Keratinocyte (primary cell): ENCODE results near the gene PHRF1. TPM values are rescaled to one million over a fixed set of nuclear protein-coding genes. Genes with fewer than 3 reads are reported as not detected.

ENCODE experiments used
- DNase-seq: peaks from one replicate; pipeline ENCODE4 v3.0.0-alpha.2; 2011; ENCODE audit warnings: low read depth, missing footprints, low spot score
- FAIRE-seq: peaks from 2 replicates; lab custom pipeline; 2011; peaks lifted over from hg19 to GRCh38; lab: Jason Lieb, UNC
- H2AFZ ChIP-seq: 2 replicates; pipeline ENCODE4 v1.6.0; 2012; ENCODE audit warnings: low read length, control low read depth, inconsistent platforms; ENCODE audit not compliant: control insufficient read depth
- H3K27ac ChIP-seq: 2 replicates; pipeline ENCODE4 v1.5.1; 2011; ENCODE audit warnings: low read length; ENCODE audit not compliant: control insufficient read depth, insufficient read depth
- H3K27me3 ChIP-seq: 3 replicates; pipeline ENCODE4 v1.6.0; 2011; ENCODE audit warnings: low read length; ENCODE audit not compliant: control insufficient read depth, insufficient read depth; ENCODE audit errors: extremely low read depth
- H3K36me3 ChIP-seq, 2 experiments: 2 replicates in 1 of 2; 3 replicates in 1 of 2; pipeline ENCODE4 v1.5.1; 2011; ENCODE audit warnings: low read length in 2 of 2, mild to moderate bottlenecking in 1 of 2; ENCODE audit not compliant: control insufficient read depth in 2 of 2, insufficient read depth in 2 of 2; ENCODE audit errors: extremely low read depth in 1 of 2
- H3K4me1 ChIP-seq: 3 replicates; pipeline ENCODE4 v1.5.1; 2011; ENCODE audit warnings: low read length; ENCODE audit not compliant: control insufficient read depth, insufficient read depth; ENCODE audit errors: extremely low read depth
- H3K4me2 ChIP-seq: 3 replicates; pipeline ENCODE4 v1.6.0; 2011; ENCODE audit warnings: low read depth, low read length; ENCODE audit not compliant: control insufficient read depth, insufficient read depth; ENCODE audit errors: extremely low read depth
- H3K4me3 ChIP-seq, 3 experiments: fragments of 200-600 bp in 1 of 3; sonication (generic) in 1 of 3; 2 replicates in 2 of 3; 3 replicates in 1 of 3; pipeline ENCODE4 v1.5.1; 2011 to 2016; ENCODE audit warnings: low read length in 3 of 3, mild to moderate bottlenecking in 3 of 3, control low read depth in 2 of 3, inconsistent platforms in 1 of 3, low read depth in 1 of 3, mixed read lengths in 1 of 3, mixed run types in 1 of 3, moderate library complexity in 1 of 3; ENCODE audit not compliant: control insufficient read depth in 2 of 3, insufficient read depth in 2 of 3; ENCODE audit errors: extremely low read depth in 1 of 3
- H3K79me2 ChIP-seq: 2 replicates; pipeline ENCODE4 v1.6.0; 2012; ENCODE audit warnings: low read length; ENCODE audit not compliant: control insufficient read depth, insufficient read depth
- H3K9ac ChIP-seq: 3 replicates; pipeline ENCODE4 v1.6.0; 2011; ENCODE audit warnings: low read length; ENCODE audit not compliant: control insufficient read depth, insufficient read depth; ENCODE audit errors: extremely low read depth
- H3K9me1 ChIP-seq: 3 replicates; pipeline ENCODE4 v1.6.0; 2011; ENCODE audit warnings: low read length; ENCODE audit not compliant: control insufficient read depth, insufficient read depth; ENCODE audit errors: extremely low read depth
- H3K9me3 ChIP-seq: 2 replicates; pipeline ENCODE4 v1.5.1; 2012; ENCODE audit warnings: low read depth, low read length; ENCODE audit not compliant: control insufficient read depth
- H4K20me1 ChIP-seq: 3 replicates; pipeline ENCODE4 v1.6.0; 2011; ENCODE audit warnings: low read length; ENCODE audit not compliant: control insufficient read depth, insufficient read depth; ENCODE audit errors: extremely low read depth
- EZH2 ChIP-seq: IDR thresholded peaks from one replicate; pipeline ENCODE4 v1.6.1; 2012; ENCODE audit warnings: inconsistent platforms, mild to moderate bottlenecking, low read length, moderate library complexity
- dilution Hi-C: fragments of 300-500 bp; cut with MboI; formaldehyde crosslinking; loops from one replicate; pipeline ENCODE4 v1.7.0; 2020; ENCODE audit warnings: low sequenced_read_pairs; ENCODE audit not compliant: extremely low pct_ligation_motif_present
- polyA plus RNA-seq, 5 experiments: library from polyadenylated mRNA; depleted of rRNA in 3 of 5; stranded (reverse) in 3 of 5; stranded (forward) in 1 of 5; unstranded in 1 of 5; fragments of >200 nt; gene quantifications; 1 replicate in 1 of 5; 2 replicates in 3 of 5; 3 replicates in 1 of 5; pipeline versions ENCODE4 v1.2.1 to v1.2.3, GENCODE V29; 2011 to 2012; ENCODE audit warnings: missing spikeins in 2 of 5, low read depth in 1 of 5, low replicate concordance in 1 of 5
- TF ChIP-seq, protein P1 (sequence below), 3 experiments: IDR thresholded peaks in 1 of 3; conservative IDR thresholded peaks in 1 of 3; optimal IDR thresholded peaks in 1 of 3; 2 replicates in 2 of 3; 3 replicates in 1 of 3; pipeline versions ENCODE3 to v1.5.1; 2011; ENCODE audit warnings: low read length in 3 of 3, mild to moderate bottlenecking in 3 of 3, moderate library complexity in 2 of 3, control low read depth in 1 of 3, inconsistent platforms in 1 of 3; ENCODE audit not compliant: insufficient read depth in 2 of 3; ENCODE audit errors: extremely low read depth in 1 of 3

The PHRF1 gene
- polyA plus RNA-seq, 1 donor (not counting 4 experiments of a cell fraction or from before 2014, with no cell fraction given) = 10.7 TPM

DNA sequence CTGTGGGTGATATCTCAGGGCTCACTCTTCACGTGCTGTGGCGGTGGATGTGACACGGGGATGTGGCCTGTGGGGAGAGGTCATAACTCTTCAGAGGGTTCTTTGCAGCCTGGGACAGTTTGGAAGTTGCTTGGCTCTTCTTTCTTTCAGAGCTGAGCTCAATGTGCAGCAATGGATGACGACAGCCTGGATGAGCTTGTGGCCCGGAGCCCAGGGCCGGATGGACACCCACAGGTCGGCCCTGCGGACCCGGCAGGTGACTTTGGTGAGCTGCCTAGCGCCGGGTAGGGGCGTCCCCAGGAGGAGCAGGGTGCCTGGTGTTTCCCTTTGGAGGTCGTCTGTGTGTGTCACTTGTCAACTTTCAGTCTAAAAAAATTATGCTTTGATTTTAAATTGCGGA, 5.1 kb downstream of the PHRF1 start:
- H3K4me1 ChIP-seq = peaks cover 22% of the 10 kb centered on the region
- no peak overlapping the region for H2AFZ ChIP-seq
- no peaks in the 10 kb centered on the region for H3K9me3 ChIP-seq
- no peaks in the 10 kb centered on the region for H3K27me3 ChIP-seq
- TF ChIP-seq EZH2 = no peak
- TF ChIP-seq, protein P1, sequence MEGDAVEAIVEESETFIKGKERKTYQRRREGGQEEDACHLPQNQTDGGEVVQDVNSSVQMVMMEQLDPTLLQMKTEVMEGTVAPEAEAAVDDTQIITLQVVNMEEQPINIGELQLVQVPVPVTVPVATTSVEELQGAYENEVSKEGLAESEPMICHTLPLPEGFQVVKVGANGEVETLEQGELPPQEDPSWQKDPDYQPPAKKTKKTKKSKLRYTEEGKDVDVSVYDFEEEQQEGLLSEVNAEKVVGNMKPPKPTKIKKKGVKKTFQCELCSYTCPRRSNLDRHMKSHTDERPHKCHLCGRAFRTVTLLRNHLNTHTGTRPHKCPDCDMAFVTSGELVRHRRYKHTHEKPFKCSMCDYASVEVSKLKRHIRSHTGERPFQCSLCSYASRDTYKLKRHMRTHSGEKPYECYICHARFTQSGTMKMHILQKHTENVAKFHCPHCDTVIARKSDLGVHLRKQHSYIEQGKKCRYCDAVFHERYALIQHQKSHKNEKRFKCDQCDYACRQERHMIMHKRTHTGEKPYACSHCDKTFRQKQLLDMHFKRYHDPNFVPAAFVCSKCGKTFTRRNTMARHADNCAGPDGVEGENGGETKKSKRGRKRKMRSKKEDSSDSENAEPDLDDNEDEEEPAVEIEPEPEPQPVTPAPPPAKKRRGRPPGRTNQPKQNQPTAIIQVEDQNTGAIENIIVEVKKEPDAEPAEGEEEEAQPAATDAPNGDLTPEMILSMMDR (optimal IDR thresholded peaks at IDR 0.05 in 1 of 3, IDR thresholded peaks at IDR 0.05 in 1 of 3, conservative IDR thresholded peaks at IDR 0.05 in 1 of 3; ENCODE audit: extremely low read depth in 1 of 3, insufficient read depth in 2 of 3, low read length in 3 of 3) = no peak
- peaks cover 13 to 25% of the 10 kb centered on the region in 2 experiments for H3K36me3 ChIP-seq
- H3K79me2 ChIP-seq = peaks cover 85% of the 10 kb centered on the region
- no peak overlapping the region for H3K4me3 ChIP-seq
- FAIRE-seq (no peak), DNase-seq (no peak)
- peaks cover 8% of the 10 kb centered on the region for H3K9me1 ChIP-seq
- H3K27ac ChIP-seq = no peak overlapping the region
- H4K20me1 ChIP-seq = peaks cover 50% of the 10 kb centered on the region
- H3K9ac ChIP-seq = no peak overlapping the region
- dilution Hi-C loops = no loop called here
- H3K4me2 ChIP-seq = no peak overlapping the region

DNA sequence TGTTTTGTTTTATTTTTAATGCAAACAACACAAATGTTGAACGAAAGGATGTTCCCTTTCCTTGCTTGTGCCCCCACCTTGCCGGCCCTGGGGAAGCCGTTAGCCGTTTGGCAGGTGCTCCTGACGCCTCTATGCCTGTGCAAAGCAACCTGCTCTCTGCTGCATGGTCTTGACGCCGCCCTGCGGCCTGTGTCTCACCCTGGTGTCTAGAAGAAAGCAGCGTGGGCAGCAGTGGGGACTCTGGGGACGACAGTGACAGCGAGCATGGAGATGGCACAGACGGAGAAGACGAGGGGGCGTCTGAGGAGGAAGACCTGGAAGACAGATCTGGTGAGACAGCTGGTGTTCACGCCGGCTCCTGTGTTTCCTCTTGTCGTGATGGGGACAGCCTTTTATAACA, 5.5 kb downstream of the PHRF1 start:
- Histone ChIP-seq H3K27ac (no peak overlapping the region), H4K20me1 (peaks cover 50% of the 10 kb centered on the region), H3K4me3 (no peak overlapping the region), H3K4me1 (peaks cover 22% of the 10 kb centered on the region), H3K9me3 (no peaks in the 10 kb centered on the region), H2AFZ (no peak overlapping the region), H3K79me2 (peaks cover 88% of the 10 kb centered on the region), H3K27me3 (no peaks in the 10 kb centered on the region), H3K4me2 (no peak overlapping the region), H3K9me1 (peaks cover 8% of the 10 kb centered on the region), H3K9ac (no peak overlapping the region), H3K36me3 (peaks cover 17 to 29% of the 10 kb centered on the region in 2 experiments)
- dilution Hi-C loops = no loop called here
- TF ChIP-seq, protein P1 (optimal IDR thresholded peaks at IDR 0.05 in 1 of 3, IDR thresholded peaks at IDR 0.05 in 1 of 3, conservative IDR thresholded peaks at IDR 0.05 in 1 of 3; ENCODE audit: extremely low read depth in 1 of 3, insufficient read depth in 2 of 3, low read length in 3 of 3) = no peak
- no peak for TF ChIP-seq EZH2
- FAIRE-seq (no peak), DNase-seq (no peak)
